ENCODE results near the gene RXRA. TPM values are rescaled to one million over a fixed set of nuclear protein-coding genes. Genes with fewer than 3 reads are reported as not detected.

RXRA gene
- total and polyA plus RNA-seq, 2 of the 13 experiments (the other 11 are each of a cell fraction or from before 2014, with no cell fraction given): 18.9 to 29.2 TPM

DNA sequence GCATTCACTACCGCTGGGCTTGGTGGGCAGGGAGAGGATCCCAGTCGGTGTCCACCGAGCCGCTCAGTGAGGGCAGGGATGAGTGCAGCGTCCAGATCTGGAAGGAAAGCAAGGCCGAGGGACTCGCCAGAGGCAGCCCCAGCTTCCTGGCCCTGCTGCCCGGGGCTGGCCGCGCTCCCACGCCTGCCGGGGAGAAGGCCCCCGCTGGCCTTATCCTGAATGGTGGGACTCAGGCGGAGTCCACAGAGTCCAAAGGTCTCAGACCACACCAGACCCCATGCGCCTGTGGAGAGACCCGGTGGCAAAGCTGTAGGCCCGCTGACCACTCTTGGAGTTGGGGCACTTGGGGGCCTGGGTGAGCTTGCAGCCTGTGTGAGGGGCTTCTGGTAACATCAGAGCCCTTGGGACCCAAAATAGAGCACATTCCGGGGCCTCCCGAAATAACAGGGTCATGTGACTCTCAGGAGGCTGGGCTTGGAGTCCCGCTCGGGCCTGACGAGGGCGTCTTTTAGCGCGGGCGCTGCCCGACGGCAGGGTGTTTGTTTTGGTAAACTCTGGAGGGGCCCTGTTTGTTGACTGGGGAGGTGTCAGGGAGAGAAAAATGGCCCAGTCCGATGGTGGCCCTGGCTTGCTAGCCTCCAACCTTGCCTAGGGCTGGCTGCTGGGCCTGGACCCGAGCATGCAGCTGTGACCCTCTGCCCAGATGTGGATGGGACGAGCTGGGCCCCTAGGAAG, 2.8 kb downstream of the RXRA start (continued):
- TF ChIP-seq, protein P1, sequence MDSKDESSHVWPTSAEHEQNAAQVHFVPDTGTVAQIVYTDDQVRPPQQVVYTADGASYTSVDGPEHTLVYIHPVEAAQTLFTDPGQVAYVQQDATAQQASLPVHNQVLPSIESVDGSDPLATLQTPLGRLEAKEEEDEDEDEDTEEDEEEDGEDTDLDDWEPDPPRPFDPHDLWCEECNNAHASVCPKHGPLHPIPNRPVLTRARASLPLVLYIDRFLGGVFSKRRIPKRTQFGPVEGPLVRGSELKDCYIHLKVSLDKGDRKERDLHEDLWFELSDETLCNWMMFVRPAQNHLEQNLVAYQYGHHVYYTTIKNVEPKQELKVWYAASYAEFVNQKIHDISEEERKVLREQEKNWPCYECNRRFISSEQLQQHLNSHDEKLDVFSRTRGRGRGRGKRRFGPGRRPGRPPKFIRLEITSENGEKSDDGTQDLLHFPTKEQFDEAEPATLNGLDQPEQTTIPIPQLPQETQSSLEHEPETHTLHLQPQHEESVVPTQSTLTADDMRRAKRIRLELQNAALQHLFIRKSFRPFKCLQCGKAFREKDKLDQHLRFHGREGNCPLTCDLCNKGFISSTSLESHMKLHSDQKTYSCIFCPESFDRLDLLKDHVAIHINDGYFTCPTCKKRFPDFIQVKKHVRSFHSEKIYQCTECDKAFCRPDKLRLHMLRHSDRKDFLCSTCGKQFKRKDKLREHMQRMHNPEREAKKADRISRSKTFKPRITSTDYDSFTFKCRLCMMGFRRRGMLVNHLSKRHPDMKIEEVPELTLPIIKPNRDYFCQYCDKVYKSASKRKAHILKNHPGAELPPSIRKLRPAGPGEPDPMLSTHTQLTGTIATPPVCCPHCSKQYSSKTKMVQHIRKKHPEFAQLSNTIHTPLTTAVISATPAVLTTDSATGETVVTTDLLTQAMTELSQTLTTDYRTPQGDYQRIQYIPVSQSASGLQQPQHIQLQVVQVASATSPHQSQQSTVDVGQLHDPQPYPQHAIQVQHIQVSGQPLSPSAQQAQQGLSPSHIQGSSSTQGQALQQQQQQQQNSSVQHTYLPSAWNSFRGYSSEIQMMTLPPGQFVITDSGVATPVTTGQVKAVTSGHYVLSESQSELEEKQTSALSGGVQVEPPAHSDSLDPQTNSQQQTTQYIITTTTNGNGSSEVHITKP (CRISPR knock-in tag; IDR thresholded peaks at IDR 0.05; ENCODE audit: low read depth): no peak; the same call in 1 of the 2 replicates
- TF ChIP-seq, protein P2, sequence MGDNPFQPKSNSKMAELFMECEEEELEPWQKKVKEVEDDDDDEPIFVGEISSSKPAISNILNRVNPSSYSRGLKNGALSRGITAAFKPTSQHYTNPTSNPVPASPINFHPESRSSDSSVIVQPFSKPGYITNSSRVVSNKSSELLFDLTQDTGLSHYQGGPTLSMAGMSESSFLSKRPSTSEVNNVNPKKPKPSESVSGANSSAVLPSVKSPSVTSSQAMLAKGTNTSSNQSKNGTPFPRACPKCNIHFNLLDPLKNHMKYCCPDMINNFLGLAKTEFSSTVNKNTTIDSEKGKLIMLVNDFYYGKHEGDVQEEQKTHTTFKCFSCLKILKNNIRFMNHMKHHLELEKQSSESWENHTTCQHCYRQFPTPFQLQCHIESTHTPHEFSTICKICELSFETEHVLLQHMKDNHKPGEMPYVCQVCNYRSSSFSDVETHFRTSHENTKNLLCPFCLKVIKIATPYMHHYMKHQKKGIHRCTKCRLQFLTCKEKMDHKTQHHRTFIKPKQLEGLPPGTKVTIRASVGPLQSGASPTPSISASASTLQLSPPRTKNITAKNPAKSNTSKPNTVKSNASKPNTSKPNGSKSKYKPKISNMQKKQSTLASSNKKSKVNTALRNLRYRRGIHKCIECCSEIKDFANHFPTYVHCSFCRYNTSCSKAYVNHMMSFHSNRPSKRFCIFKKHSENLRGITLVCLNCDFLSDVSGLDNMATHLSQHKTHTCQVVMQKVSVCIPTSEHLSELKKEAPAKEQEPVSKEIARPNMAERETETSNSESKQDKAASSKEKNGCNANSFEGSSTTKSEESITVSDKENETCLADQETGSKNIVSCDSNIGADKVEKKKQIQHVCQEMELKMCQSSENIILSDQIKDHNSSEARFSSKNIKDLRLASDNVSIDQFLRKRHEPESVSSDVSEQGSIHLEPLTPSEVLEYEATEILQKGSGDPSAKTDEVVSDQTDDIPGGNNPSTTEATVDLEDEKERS (CRISPR knock-in tag; IDR thresholded peaks at IDR 0.05): peak; percentile 73; the same call in 1 of the 2 replicates
- TF ChIP-seq ZNF747 (CRISPR knock-in tag; IDR thresholded peaks at IDR 0.05; ENCODE audit: borderline replicate concordance) (peak; percentile 66; the same call in 1 of the 2 replicates), RFX3 (CRISPR knock-in tag; IDR thresholded peaks at IDR 0.05) (no peak), MYNN (CRISPR knock-in tag; IDR thresholded peaks at IDR 0.05; ENCODE audit: low read depth) (no peak), ZFP41 (CRISPR knock-in tag; IDR thresholded peaks at IDR 0.05; ENCODE audit: borderline replicate concordance) (no peak), ZNF546 (CRISPR knock-in tag; conservative IDR thresholded peaks at IDR 0.05) (no peak), ERF (CRISPR knock-in tag; IDR thresholded peaks at IDR 0.05) (no peak), ZNF883 (CRISPR knock-in tag; IDR thresholded peaks at IDR 0.05; ENCODE audit: not compliant biosample characterization) (no peak), REXO4 (CRISPR knock-in tag; IDR thresholded peaks at IDR 0.05; ENCODE audit: borderline replicate concordance) (no peak), ZNF674 (CRISPR knock-in tag; IDR thresholded peaks at IDR 0.05; ENCODE audit: low read depth) (no peak), KDM3A (CRISPR knock-in tag; IDR thresholded peaks at IDR 0.05; ENCODE audit: low read depth) (no peak), YY1 (IDR thresholded peaks at IDR 0.05; ENCODE audit: insufficient read depth, insufficient replicate concordance, low read depth, low read length) (peak; percentile 42), ZSCAN25 (CRISPR knock-in tag; IDR thresholded peaks at IDR 0.05) (peak; percentile 82), ZNF773 (CRISPR knock-in tag; IDR thresholded peaks at IDR 0.05; ENCODE audit: borderline replicate concordance) (no peak), U2AF1 (optimal IDR thresholded peaks at IDR 0.05; ENCODE audit: low read depth, low read length) (peak; percentile 64)
- TF ChIP-seq, protein P3, sequence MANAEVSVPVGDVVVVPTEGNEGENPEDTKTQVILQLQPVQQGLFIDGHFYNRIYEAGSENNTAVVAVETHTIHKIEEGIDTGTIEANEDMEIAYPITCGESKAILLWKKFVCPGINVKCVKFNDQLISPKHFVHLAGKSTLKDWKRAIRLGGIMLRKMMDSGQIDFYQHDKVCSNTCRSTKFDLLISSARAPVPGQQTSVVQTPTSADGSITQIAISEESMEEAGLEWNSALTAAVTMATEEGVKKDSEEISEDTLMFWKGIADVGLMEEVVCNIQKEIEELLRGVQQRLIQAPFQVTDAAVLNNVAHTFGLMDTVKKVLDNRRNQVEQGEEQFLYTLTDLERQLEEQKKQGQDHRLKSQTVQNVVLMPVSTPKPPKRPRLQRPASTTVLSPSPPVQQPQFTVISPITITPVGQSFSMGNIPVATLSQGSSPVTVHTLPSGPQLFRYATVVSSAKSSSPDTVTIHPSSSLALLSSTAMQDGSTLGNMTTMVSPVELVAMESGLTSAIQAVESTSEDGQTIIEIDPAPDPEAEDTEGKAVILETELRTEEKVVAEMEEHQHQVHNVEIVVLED (CRISPR knock-in tag; IDR thresholded peaks at IDR 0.05; ENCODE audit: borderline replicate concordance): peak; percentile 58; the same call in 1 of the 2 replicates
- TF ChIP-seq, protein P4, sequence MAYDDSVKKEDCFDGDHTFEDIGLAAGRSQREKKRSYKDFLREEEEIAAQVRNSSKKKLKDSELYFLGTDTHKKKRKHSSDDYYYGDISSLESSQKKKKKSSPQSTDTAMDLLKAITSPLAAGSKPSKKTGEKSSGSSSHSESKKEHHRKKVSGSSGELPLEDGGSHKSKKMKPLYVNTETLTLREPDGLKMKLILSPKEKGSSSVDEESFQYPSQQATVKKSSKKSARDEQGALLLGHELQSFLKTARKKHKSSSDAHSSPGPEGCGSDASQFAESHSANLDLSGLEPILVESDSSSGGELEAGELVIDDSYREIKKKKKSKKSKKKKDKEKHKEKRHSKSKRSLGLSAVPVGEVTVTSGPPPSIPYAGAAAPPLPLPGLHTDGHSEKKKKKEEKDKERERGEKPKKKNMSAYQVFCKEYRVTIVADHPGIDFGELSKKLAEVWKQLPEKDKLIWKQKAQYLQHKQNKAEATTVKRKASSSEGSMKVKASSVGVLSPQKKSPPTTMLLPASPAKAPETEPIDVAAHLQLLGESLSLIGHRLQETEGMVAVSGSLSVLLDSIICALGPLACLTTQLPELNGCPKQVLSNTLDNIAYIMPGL (CRISPR knock-in tag; IDR thresholded peaks at IDR 0.05; ENCODE audit: borderline replicate concordance in 1 of 2, low read depth in 1 of 2): peak; percentile 32 to 79
